Measurements from ENCODE around the gene P3H3.

Gene P3H3

GRCh38 chr12:6810758-6811157, 17.4 kb upstream of the P3H3 start:
- TF ChIP-seq CTCF (IDR thresholded peaks at IDR 0.05), result no peak

- TF ChIP-seq CTCF (IDR thresholded peaks at IDR 0.05), result no peak
Observed at GRCh38 chr12:6813363-6813762, 14.8 kb upstream of the P3H3 start.

- no peak for TF ChIP-seq CTCF (IDR thresholded peaks at IDR 0.05)
Observed at GRCh38 chr12:6816598-6816997, 11.6 kb upstream of the P3H3 start.

- TF ChIP-seq CTCF (IDR thresholded peaks at IDR 0.05), result no peak
Observed at GRCh38 chr12:6817098-6817497, 11.1 kb upstream of the P3H3 start.

- TF ChIP-seq CTCF (IDR thresholded peaks at IDR 0.05), result no peak
Observed at GRCh38 chr12:6817662-6818157, 10.5 kb upstream of the P3H3 start.

- TF ChIP-seq CTCF (IDR thresholded peaks at IDR 0.05), result no peak
Observed at GRCh38 chr12:6818222-6818621, 10.0 kb upstream of the P3H3 start.

GRCh38 chr12:6818645-6819044, 9.6 kb upstream of the P3H3 start:
- TF ChIP-seq CTCF (IDR thresholded peaks at IDR 0.05), result no peak
